ENCODE measurements around the gene CCDC9B.

GRCh38 chr15:40344217-40344616 lies 3.5 kb upstream of the CCDC9B start:
- TF ChIP-seq EZH2 (IDR thresholded peaks at IDR 0.05; ENCODE audit: low read length, unreplicated experiment) (no peak), CTCF (conservative IDR thresholded peaks at IDR 0.05; ENCODE audit: low read depth, low read length) (no peak), EZH2phosphoT487 (IDR thresholded peaks at IDR 0.05; ENCODE audit: borderline replicate concordance, low read length) (no peak)
